ENCODE measurements around the gene NKRF.

NKRF gene

DNA sequence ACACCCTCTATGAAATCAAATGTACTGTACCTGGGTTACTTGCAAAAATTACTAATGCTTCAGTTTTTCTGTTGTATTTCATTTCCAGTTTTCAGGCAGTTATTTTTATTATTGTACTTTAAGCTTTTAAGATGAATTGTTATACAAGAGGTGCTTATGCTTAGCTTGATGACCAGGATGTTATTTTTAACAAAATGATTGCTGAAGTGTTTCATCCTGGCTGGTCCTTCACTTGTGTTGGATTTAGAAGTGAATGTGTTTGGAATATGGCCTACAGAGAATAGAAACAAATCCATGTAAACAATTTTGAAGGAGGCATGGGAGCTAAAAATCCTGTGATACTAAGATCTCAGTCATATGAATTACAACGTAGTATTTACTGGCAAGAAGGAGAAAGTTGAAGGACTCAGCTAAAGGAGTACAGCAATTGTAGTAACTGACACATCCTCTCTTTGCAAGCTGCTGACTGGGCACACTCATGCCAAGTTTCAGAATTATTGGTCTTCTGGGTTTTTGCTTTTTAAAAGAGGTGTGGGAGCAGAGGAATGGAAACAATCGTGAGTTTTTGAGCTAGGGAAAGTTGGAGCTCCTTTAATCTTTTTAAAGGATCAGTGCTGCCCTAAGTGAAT is 22.7 kb downstream of the NKRF start:
- Mint-ChIP-seq H3K27ac (peak overlapping the region; percentile 21), H3K36me3 (peaks cover 0 to 5% of the 10 kb centered on the region in 2 donors), H3K9me3 (no peaks in the 10 kb centered on the region)

DNA sequence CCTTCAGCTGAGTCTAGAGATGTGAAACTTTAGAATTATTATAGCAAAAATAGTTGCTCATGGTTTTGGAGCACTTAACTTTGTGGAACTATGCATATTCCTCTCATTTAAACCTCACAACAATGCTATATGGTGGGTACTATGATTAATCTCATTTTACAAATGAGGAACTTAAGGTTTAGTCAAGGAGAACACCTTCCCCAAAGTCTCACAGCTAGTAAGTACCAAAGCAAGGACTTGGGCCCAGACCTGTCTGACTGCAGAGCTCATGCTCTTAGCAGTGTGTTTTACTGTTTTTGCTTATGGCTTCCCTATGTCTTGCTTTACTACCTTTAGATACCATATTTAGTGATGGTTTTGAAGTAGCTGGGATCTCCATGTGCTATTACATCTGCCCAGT is 26.8 kb downstream of the NKRF start:
- Mint-ChIP-seq H3K36me3 (peaks cover 0 to 3% of the 10 kb centered on the region in 2 donors), H3K4me1 (peaks cover 7 to 25% of the 10 kb centered on the region in 2 donors), H3K27ac (peak overlapping the region; percentile 37), H3K27me3 (no peaks in the 10 kb centered on the region), H3K9me3 (no peaks in the 10 kb centered on the region), H3K4me3 (peak overlapping the region in 1 of 2 donors; percentile 11)
- peak; percentile 9 for DNase-seq
- ATAC-seq (replicated peaks) = peak; percentile 91 to 93

More for the DNA sequence above, 22.7 kb downstream of the NKRF start:
- H3K27me3 Mint-ChIP-seq = no peaks in the 10 kb centered on the region
- DNase-seq (no peak), ATAC-seq (replicated peaks) (no peak)
- H3K4me3 Mint-ChIP-seq = no peak overlapping the region
- peaks cover 5 to 24% of the 10 kb centered on the region in 2 donors for H3K4me1 Mint-ChIP-seq

DNA sequence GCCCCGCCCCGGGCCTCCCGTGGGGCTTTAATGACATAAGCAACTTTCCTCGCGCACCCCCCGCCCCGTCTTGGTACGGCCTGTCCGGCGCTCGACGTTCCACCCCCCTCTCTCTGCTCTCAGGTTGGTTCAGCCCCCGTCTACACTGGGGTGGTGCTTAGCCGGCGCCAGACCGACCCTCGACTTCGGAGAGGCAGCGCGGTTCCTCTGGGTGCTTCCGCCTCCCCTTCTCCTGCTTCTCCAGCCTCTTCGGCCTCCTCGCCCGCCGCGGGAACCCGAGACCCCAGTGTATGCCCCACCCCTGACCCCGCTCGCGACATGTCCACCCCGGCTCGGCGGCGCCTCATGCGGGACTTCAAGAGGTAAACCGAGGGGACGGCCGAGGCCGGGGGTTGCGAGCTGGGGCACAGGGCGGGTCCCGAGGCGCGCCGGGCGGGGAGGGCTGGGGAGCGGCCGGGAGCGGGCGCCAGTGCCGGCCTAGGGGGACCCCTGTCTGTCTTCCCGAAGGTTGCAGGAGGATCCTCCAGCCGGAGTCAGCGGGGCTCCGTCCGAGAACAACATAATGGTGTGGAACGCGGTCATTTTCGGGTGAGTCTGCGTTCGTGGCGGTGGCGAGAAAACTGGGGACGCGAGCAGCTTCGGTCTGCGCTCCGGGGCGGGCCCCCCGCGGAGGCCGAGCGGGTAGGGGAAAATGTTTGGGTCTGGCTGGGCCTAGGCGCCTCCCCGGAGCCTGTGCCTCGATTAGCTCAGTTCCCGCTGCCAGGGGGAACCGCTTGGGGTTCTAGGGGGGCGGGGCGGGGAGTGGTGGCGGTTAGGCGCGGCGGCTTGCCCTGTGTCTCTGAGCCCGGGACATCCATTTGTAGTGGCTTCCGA is 31.6 kb downstream of the NKRF start, which contains the start of gene UBE2A:
UBE2A (plus strand) TSS at position 170 of the 873 bp plus-strand sequence; CDS start at position 319, 149 bp downstream.
- Mint-ChIP-seq H3K27ac (peak within 1 kb of the TSS; percentile 85), H3K9me3 (no peaks in the 10 kb centered on the region), H3K36me3 (peaks cover 0 to 3% of the 10 kb centered on the region in 2 donors), H3K4me1 (peaks cover 11 to 26% of the 10 kb centered on the region in 2 donors), H3K27me3 (peaks cover 0 to 15% of the 10 kb centered on the region in 2 donors), H3K4me3 (peak within 1 kb of the TSS; percentile 87 to 97)
- ATAC-seq (replicated peaks) = peak; percentile 86 to 91
- peak; percentile 80 for DNase-seq

DNA sequence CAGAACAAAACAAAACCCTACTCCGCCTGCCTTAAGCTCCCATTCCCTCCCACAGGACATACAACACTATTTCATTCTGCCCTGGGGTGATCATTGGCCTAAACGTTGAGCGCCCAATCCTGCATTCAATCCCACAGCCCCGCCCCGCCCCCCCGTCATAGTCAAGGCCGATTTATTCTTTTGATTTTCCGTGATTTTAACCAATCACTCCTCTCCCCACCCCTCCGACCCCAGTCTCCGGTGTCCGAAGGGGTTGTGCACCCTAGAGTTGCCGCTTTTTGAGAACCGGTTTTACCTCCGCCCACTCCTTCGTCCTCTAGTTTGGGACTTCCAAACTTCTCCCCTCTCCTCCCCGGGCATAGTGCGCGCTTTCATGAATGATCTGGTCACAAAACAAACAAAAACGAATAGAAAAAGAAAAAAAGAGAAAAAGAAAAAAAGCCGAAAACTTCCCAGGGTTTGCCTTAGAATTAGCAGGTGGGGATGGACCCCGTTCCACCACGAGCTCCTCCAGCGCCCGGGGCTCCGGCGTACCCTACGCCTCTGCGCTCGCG is 32.3 kb downstream of the NKRF start:
- Mint-ChIP-seq H3K27ac (peak overlapping the region; percentile 85), H3K4me1 (peaks cover 9 to 20% of the 10 kb centered on the region in 2 donors), H3K36me3 (peaks cover 0 to 3% of the 10 kb centered on the region in 2 donors), H3K27me3 (peaks cover 0 to 18% of the 10 kb centered on the region in 2 donors), H3K9me3 (no peaks in the 10 kb centered on the region), H3K4me3 (peak overlapping the region; percentile 87 to 97)
- peak; percentile 7 to 35 for ATAC-seq (replicated peaks)
- no peak for DNase-seq

DNA sequence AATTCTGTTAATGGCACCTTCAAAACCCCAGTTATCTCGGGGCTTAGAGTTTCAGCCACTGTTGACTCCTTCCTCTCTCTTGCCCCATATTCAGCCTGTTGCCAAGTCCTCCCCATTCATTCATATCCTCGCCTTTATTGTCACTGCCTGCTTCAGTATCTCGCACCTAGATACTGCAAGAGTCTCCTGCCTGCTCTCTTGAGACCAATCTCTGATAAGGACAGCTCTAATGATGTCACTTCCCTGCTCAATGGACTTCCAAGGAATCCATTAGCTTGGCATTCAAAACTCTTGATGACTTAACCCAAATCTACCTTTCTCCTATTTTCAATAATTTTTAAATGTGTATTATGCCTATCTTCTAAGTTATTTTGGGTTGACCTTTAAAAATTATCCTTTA is 33.0 kb downstream of the NKRF start:
- Mint-ChIP-seq H3K4me1 (peaks cover 8 to 15% of the 10 kb centered on the region in 2 donors), H3K36me3 (no peaks in the 10 kb centered on the region), H3K4me3 (peak overlapping the region; percentile 87 to 97), H3K9me3 (no peaks in the 10 kb centered on the region), H3K27me3 (peaks cover 0 to 19% of the 10 kb centered on the region in 2 donors), H3K27ac (no peak overlapping the region)
- DNase-seq (no peak), ATAC-seq (replicated peaks) (no peak)

DNA sequence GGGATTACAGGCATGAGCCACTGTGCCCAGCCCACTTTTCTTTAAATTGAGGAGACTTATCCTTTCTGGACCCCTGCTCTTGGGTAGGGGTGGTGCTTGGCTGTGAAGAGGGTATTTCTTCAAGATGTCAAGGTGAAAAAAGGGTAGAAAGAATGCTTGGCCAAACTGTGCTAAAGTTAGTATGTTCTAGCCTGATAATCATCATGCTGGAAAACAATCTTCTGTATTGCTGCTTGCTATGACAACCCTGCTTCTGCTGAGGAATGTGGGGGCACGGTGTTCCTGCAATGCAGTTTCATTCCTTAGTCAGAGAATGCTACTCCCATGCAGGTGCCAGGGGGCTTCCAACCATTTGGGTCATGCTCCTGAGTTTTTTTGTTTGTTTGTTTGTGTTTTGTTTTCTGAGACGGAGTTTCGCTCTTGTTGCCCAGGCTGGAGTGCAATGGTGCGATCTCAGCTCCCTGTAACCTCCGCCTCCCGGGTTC is 35.8 kb downstream of the NKRF start:
- no peak overlapping the region for H3K27ac Mint-ChIP-seq

DNA sequence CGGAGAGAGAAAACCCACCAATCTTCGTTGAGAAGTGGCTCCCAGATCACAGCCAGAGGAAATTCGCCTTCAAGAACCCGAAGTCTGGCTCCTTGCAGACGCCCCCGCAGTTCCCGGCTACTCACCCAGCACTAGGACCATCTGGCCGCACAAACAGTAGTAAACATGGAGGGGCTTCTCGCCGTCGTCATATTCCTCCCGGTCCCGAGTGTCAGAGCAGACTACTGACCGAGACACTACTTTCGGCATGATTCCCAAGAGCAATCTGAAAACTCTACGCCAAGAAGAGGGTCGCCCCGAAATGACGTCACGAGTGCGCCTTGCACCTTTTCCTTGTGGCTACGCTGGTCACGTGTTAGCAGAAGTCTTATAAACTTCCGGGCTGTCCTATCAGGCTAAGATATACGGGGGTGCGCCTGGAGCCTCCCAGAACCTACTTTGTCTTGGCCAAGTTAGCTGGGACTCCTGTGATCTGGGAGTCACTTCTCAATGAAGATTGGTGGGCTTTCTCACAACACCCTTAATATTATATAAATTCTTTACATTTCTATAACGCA is 41.0 kb downstream of the NKRF start, which contains the start of gene STEEP1:
STEEP1 (minus strand) TSS at position 303 of the 557 bp plus-strand sequence; CDS start at position 249, 54 bp downstream.
- Mint-ChIP-seq H3K4me3 (peak within 1 kb of the TSS; percentile 90 to 91), H3K36me3 (peaks cover 2 to 5% of the 10 kb centered on the region in 2 donors), H3K27me3 (peaks cover 0 to 7% of the 10 kb centered on the region in 2 donors), H3K4me1 (peaks cover 2 to 19% of the 10 kb centered on the region in 2 donors), H3K27ac (peak within 1 kb of the TSS; percentile 92), H3K9me3 (no peaks in the 10 kb centered on the region)
- ATAC-seq (replicated peaks) (peak; percentile 98 to 99), DNase-seq (peak; percentile 75)

More for the DNA sequence above, 35.8 kb downstream of the NKRF start:
- DNase-seq (no peak), ATAC-seq (replicated peaks) (no peak)
- H3K27me3 Mint-ChIP-seq = peaks cover 0 to 22% of the 10 kb centered on the region in 2 donors
- no peaks in the 10 kb centered on the region for H3K9me3 Mint-ChIP-seq
- H3K4me3 Mint-ChIP-seq = no peak overlapping the region
- H3K4me1 Mint-ChIP-seq = peaks cover 5 to 15% of the 10 kb centered on the region in 2 donors
- H3K36me3 Mint-ChIP-seq = no peaks in the 10 kb centered on the region

DNA sequence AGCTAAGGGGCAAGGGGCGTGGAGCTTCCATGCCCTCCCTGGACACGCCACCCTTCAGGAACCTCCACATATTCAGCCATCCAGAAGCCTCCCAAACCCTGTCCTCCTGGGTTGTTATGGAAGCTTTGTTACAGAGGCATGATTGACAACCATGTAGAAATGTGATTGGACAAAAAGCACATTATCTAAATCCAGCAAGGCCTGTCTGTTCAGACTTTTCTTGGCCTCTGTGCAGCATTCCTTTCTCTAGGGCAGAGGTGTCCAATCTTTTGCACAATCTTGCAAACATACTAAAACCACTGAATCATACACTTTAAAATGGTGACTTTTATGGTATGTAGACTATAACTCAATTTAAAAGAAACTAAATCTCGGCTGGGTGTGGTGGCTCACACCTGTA is 53.7 kb downstream of the NKRF start:
- no peaks in the 10 kb centered on the region for H3K9me3 Mint-ChIP-seq
- peaks cover 4 to 10% of the 10 kb centered on the region in 2 donors for H3K36me3 Mint-ChIP-seq
- DNase-seq = no peak
- peaks cover 10 to 20% of the 10 kb centered on the region in 2 donors for H3K4me1 Mint-ChIP-seq
- no peaks in the 10 kb centered on the region for H3K27me3 Mint-ChIP-seq
- H3K4me3 Mint-ChIP-seq = no peak overlapping the region
- no peak overlapping the region for H3K27ac Mint-ChIP-seq
- ATAC-seq (replicated peaks) = no peak

DNA sequence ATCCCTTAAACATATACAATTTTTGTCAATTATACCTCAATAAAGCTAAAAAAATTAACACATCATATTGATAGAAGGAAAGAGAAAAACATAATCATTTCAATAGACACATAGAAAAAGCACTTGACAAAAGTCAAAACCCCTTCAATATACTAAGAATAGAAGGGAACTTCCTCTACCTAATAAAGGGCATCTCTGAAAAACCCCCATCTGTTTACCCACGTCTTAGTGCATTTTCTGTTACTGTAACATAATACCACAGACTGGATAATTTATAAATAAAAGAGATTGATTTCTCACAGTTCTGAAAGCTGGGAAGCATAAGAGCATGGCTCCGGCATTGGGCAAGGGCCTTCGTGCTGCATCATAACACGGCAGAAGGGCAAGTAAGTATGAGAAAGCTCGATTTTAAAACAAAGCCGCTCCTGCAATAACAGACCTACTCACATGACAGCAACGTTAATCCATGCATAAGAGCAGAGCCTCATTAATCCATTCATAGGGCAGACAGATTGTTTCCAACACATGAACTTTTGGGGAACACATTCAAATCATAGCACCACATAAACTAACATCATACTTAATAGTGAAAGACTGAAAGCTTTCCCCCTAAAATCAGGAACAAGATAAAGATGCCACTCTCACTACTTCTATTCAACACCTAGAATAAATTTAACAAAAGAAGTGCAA is 56.8 kb downstream of the NKRF start:
- ATAC-seq (replicated peaks) = peak; percentile 92 to 93
- peak overlapping the region; percentile 81 for H3K27ac Mint-ChIP-seq

DNA sequence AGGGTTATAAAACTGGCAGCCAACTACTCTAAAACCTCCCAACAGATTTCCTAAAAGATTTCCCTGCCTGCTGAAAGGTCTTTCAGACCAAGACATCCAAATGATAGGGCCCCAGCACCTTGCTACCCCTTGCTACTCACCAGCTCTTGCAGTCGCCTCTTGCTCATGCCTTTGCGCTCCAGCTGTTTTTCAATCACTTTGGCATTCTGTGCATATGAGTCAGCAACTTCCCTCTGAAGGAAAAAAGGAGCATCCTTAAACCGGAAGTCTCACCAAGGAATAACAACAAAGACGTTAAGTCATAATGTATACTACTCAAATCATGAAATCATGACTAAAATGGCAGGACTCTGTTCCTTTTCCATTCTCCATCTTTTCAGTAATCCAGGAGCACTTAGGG is 65.0 kb downstream of the NKRF start:
- Mint-ChIP-seq H3K27me3 (peaks cover 0 to 4% of the 10 kb centered on the region in 2 donors), H3K36me3 (peaks cover 12 to 27% of the 10 kb centered on the region in 2 donors), H3K4me1 (peaks cover 0 to 5% of the 10 kb centered on the region in 2 donors), H3K4me3 (no peak overlapping the region), H3K27ac (no peak overlapping the region), H3K9me3 (no peaks in the 10 kb centered on the region)
- ATAC-seq (replicated peaks) (no peak), DNase-seq (no peak)

More for the DNA sequence above, 56.8 kb downstream of the NKRF start:
- DNase-seq = peak; percentile 6
- Mint-ChIP-seq H3K36me3 (peaks cover 0 to 2% of the 10 kb centered on the region in 2 donors), H3K4me1 (peaks cover 13 to 19% of the 10 kb centered on the region in 2 donors), H3K27me3 (no peaks in the 10 kb centered on the region), H3K4me3 (peak overlapping the region; percentile 61 to 62), H3K9me3 (no peaks in the 10 kb centered on the region)

DNA sequence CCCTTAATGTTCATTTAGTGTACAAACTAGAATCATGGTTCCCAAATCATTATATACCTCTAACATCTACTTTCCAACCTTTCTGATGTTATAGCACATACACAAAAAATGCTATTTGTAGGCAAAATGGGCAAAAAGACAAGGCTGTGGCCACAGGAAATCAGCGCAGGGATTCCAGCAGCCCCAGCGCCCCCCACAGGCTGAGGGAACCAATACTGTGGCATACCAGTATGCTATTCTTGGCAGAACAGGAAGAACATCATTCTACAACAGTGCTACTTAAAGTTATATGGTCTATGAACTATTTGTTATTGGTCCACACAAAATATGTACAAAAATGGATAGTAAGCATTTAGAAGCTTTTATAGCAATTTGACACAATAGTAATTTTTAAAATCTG is 66.4 kb downstream of the NKRF start:
- Mint-ChIP-seq H3K27me3 (peaks cover 0 to 4% of the 10 kb centered on the region in 2 donors), H3K4me3 (no peak overlapping the region), H3K27ac (no peak overlapping the region), H3K4me1 (peaks cover 0 to 5% of the 10 kb centered on the region in 2 donors), H3K36me3 (peaks cover 12 to 27% of the 10 kb centered on the region in 2 donors), H3K9me3 (no peaks in the 10 kb centered on the region)
- ATAC-seq (replicated peaks) (no peak), DNase-seq (no peak)
